Measurements from ENCODE around the gene MRTFB.

MRTFB gene

DNA sequence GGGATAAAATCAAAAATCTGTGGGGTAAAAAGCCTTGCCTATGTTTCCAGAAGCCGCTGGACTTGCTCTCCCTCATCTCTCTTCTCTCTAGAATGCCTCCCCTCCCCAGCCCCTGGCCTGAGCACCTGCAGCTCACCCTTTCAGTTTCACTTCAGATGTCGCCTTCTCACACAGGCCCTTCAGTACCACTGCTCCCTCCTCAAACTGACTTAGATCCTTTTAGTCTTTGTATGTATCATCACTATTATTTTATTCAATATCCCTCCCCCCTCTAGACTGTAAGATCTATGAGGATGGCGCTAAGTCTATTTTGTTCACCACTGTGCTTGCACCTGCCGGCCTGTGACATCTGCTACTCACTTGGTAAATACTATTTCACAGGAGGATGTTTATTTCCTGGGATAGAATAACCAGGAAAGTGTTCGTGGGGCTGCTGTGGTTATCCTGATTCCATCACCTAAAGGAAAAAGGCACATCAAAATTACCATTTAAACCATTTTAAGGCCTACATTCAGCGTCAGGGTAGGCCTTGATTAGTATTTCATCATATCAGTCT lies 122.3 kb downstream of the MRTFB start:
- H3K4me1 ChIP-seq (ENCODE audit: control insufficient read depth, insufficient read depth, low read depth, low read length) = no peaks in the 10 kb centered on the region
- H3K4me2 ChIP-seq (ENCODE audit: low read length, poor library complexity, severe bottlenecking) = no peak overlapping the region
- no peaks in the 10 kb centered on the region for H3K27me3 ChIP-seq (ENCODE audit: control insufficient read depth in 1 of 2, insufficient read depth in 1 of 2, low read length in 2 of 2)
- no peak overlapping the region for H2BK12ac ChIP-seq (ENCODE audit: low read length in 2 of 2)
- H2AFZ ChIP-seq (ENCODE audit: low read depth, low read length) = no peak overlapping the region
- no peak overlapping the region for H3K23ac ChIP-seq (ENCODE audit: low read length in 2 of 2)
- H2AK5ac ChIP-seq (ENCODE audit: low read length, severe bottlenecking) = no peak overlapping the region
- DNase-seq = no peak
- peaks cover 0 to 2% of the 10 kb centered on the region in 2 experiments for H3K36me3 ChIP-seq (ENCODE audit: control insufficient read depth in 1 of 2, insufficient read depth in 2 of 2, low read depth in 1 of 2, low read length in 2 of 2)
- no peak overlapping the region for H2BK5ac ChIP-seq (ENCODE audit: low read depth, low read length, poor library complexity, severe bottlenecking)
- no peaks in the 10 kb centered on the region for H3K9me3 ChIP-seq (ENCODE audit: control insufficient read depth, low read length)
- H4K91ac ChIP-seq (ENCODE audit: low read length) = no peak overlapping the region
- H3K14ac ChIP-seq (ENCODE audit: low read length in 2 of 2) = no peak overlapping the region
- H2BK15ac ChIP-seq (ENCODE audit: low read depth, poor library complexity, severe bottlenecking) = no peak overlapping the region
- no peak overlapping the region for H3K4me3 ChIP-seq (ENCODE audit: insufficient read depth in 1 of 2, low read depth in 1 of 2, low read length in 2 of 2)
- no peak overlapping the region for H2BK120ac ChIP-seq (ENCODE audit: low read depth, low read length)
- H3K18ac ChIP-seq (ENCODE audit: low read depth in 1 of 2, low read length in 2 of 2) = no peak overlapping the region
- 91% methylated on average over 3 of the region's 6 CpGs for WGBS
- no peak overlapping the region for H3K4ac ChIP-seq (ENCODE audit: low read depth in 1 of 2, low read length in 2 of 2)
- no peak overlapping the region for H3K27ac ChIP-seq (ENCODE audit: low read length, poor library complexity, severe bottlenecking)
- H3K79me1 ChIP-seq (replicated peaks; ENCODE audit: low read length, poor library complexity, severe bottlenecking) = peaks cover 16% of the 10 kb centered on the region
- H3K9ac ChIP-seq (ENCODE audit: low read length) = no peak overlapping the region
- no peak overlapping the region for H4K8ac ChIP-seq (ENCODE audit: low read length)

DNA sequence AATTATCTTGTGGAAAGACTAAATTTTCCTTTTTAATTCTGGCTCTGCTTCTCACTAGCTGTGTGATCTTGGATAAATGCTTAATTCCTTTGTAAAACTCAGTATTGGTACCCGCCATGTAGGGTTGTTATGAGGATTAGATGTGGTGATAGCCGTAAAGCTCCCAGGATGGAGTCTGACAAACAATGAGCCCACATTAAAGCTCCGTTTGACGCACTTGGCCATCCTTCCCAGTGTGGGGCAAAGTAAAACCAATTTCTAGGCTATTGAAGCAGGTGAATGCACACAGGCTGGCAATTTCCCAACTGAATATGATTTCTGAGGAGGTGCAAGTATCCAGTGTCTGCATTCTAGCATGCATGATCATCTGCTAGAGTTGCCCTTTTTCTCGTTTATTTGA lies 123.6 kb downstream of the MRTFB start:
- no peak overlapping the region for H3K14ac ChIP-seq (ENCODE audit: low read length in 2 of 2)
- H3K9me3 ChIP-seq (ENCODE audit: control insufficient read depth, low read length) = no peaks in the 10 kb centered on the region
- WGBS = 98% methylated on average over 5 of the region's 5 CpGs
- peaks cover 18% of the 10 kb centered on the region for H3K79me1 ChIP-seq (replicated peaks; ENCODE audit: low read length, poor library complexity, severe bottlenecking)
- H2BK5ac ChIP-seq (ENCODE audit: low read depth, low read length, poor library complexity, severe bottlenecking) = no peak overlapping the region
- H3K36me3 ChIP-seq (ENCODE audit: control insufficient read depth in 1 of 2, insufficient read depth in 2 of 2, low read depth in 1 of 2, low read length in 2 of 2) = peaks cover 0 to 2% of the 10 kb centered on the region in 2 experiments
- H3K23ac ChIP-seq (ENCODE audit: low read length in 2 of 2) = no peak overlapping the region
- no peak overlapping the region for H3K4ac ChIP-seq (ENCODE audit: low read depth in 1 of 2, low read length in 2 of 2)
- H3K4me3 ChIP-seq (ENCODE audit: insufficient read depth in 1 of 2, low read depth in 1 of 2, low read length in 2 of 2) = no peak overlapping the region
- H3K9ac ChIP-seq (ENCODE audit: low read length) = no peak overlapping the region
- no peaks in the 10 kb centered on the region for H3K27me3 ChIP-seq (ENCODE audit: control insufficient read depth in 1 of 2, insufficient read depth in 1 of 2, low read length in 2 of 2)
- H3K27ac ChIP-seq (ENCODE audit: low read length, poor library complexity, severe bottlenecking) = no peak overlapping the region
- H2BK120ac ChIP-seq (ENCODE audit: low read depth, low read length) = no peak overlapping the region
- no peak overlapping the region for H3K18ac ChIP-seq (ENCODE audit: low read depth in 1 of 2, low read length in 2 of 2)
- no peaks in the 10 kb centered on the region for H3K4me1 ChIP-seq (ENCODE audit: control insufficient read depth, insufficient read depth, low read depth, low read length)
- no peak overlapping the region for H2AFZ ChIP-seq (ENCODE audit: low read depth, low read length)
- no peak overlapping the region for H3K4me2 ChIP-seq (ENCODE audit: low read length, poor library complexity, severe bottlenecking)
- H4K8ac ChIP-seq (ENCODE audit: low read length) = no peak overlapping the region
- H2BK15ac ChIP-seq (ENCODE audit: low read depth, poor library complexity, severe bottlenecking) = no peak overlapping the region
- H4K91ac ChIP-seq (ENCODE audit: low read length) = no peak overlapping the region
- no peak overlapping the region for H2AK5ac ChIP-seq (ENCODE audit: low read length, severe bottlenecking)
- H2BK12ac ChIP-seq (ENCODE audit: low read length in 2 of 2) = no peak overlapping the region
- DNase-seq = no peak

DNA sequence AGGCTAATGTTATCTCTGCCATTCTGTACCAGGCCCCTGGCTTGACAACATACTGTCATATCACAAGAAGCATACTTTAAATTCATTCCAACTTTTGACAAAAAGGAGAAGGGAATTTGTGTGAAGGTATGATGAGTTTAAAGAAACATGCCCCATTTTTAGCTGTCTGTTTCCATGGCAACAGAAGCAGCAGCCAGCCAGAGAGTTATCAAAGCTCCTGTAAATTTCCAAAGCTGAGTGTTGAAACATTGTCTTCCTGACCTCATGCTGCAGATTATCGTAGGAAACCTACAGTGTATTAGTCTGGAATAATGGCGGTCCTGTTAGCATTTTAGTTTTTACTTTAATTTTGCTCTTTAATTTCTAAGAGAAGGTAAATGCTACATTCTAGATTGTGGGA lies 124.9 kb downstream of the MRTFB start:
- Histone ChIP-seq H3K79me1 (replicated peaks; ENCODE audit: low read length, poor library complexity, severe bottlenecking) (peaks cover 22% of the 10 kb centered on the region), H3K9me3 (ENCODE audit: control insufficient read depth, low read length) (no peaks in the 10 kb centered on the region), H2BK15ac (ENCODE audit: low read depth, poor library complexity, severe bottlenecking) (no peak overlapping the region), H2BK12ac (ENCODE audit: low read length in 2 of 2) (no peak overlapping the region), H3K23ac (ENCODE audit: low read length in 2 of 2) (no peak overlapping the region), H2BK5ac (ENCODE audit: low read depth, low read length, poor library complexity, severe bottlenecking) (no peak overlapping the region), H4K91ac (ENCODE audit: low read length) (no peak overlapping the region), H3K4me2 (ENCODE audit: low read length, poor library complexity, severe bottlenecking) (no peak overlapping the region), H3K27me3 (ENCODE audit: control insufficient read depth in 1 of 2, insufficient read depth in 1 of 2, low read length in 2 of 2) (no peaks in the 10 kb centered on the region), H2AFZ (ENCODE audit: low read depth, low read length) (no peak overlapping the region), H4K8ac (ENCODE audit: low read length) (no peak overlapping the region), H3K14ac (ENCODE audit: low read length in 2 of 2) (no peak overlapping the region), H2AK5ac (ENCODE audit: low read length, severe bottlenecking) (no peak overlapping the region), H3K36me3 (ENCODE audit: control insufficient read depth in 1 of 2, insufficient read depth in 2 of 2, low read depth in 1 of 2, low read length in 2 of 2) (peaks cover 0 to 2% of the 10 kb centered on the region in 2 experiments), H3K4ac (ENCODE audit: low read depth in 1 of 2, low read length in 2 of 2) (no peak overlapping the region), H3K9ac (ENCODE audit: low read length) (no peak overlapping the region), H3K27ac (ENCODE audit: low read length, poor library complexity, severe bottlenecking) (no peak overlapping the region), H3K18ac (ENCODE audit: low read depth in 1 of 2, low read length in 2 of 2) (no peak overlapping the region), H3K4me1 (ENCODE audit: control insufficient read depth, insufficient read depth, low read depth, low read length) (no peaks in the 10 kb centered on the region), H3K4me3 (ENCODE audit: insufficient read depth in 1 of 2, low read depth in 1 of 2, low read length in 2 of 2) (no peak overlapping the region), H2BK120ac (ENCODE audit: low read depth, low read length) (no peak overlapping the region)
- WGBS = 100% methylated on average over 1 of the region's 2 CpGs
- peak; percentile 55 for DNase-seq

- Histone ChIP-seq H3K23ac (ENCODE audit: low read length in 2 of 2) (no peak overlapping the region), H2AFZ (ENCODE audit: low read depth, low read length) (no peak overlapping the region), H3K9me3 (ENCODE audit: control insufficient read depth, low read length) (no peaks in the 10 kb centered on the region), H2BK12ac (ENCODE audit: low read length in 2 of 2) (no peak overlapping the region), H2BK120ac (ENCODE audit: low read depth, low read length) (no peak overlapping the region), H3K36me3 (ENCODE audit: control insufficient read depth in 1 of 2, insufficient read depth in 2 of 2, low read depth in 1 of 2, low read length in 2 of 2) (peaks cover 0 to 2% of the 10 kb centered on the region in 2 experiments), H4K8ac (ENCODE audit: low read length) (no peak overlapping the region), H3K4ac (ENCODE audit: low read depth in 1 of 2, low read length in 2 of 2) (no peak overlapping the region), H3K4me2 (ENCODE audit: low read length, poor library complexity, severe bottlenecking) (no peak overlapping the region), H4K91ac (ENCODE audit: low read length) (no peak overlapping the region), H3K9ac (ENCODE audit: low read length) (no peak overlapping the region), H3K14ac (ENCODE audit: low read length in 2 of 2) (no peak overlapping the region), H3K4me3 (ENCODE audit: insufficient read depth in 1 of 2, low read depth in 1 of 2, low read length in 2 of 2) (no peak overlapping the region), H3K27ac (ENCODE audit: low read length, poor library complexity, severe bottlenecking) (no peak overlapping the region), H3K79me1 (replicated peaks; ENCODE audit: low read length, poor library complexity, severe bottlenecking) (peaks cover 19% of the 10 kb centered on the region), H3K18ac (ENCODE audit: low read depth in 1 of 2, low read length in 2 of 2) (no peak overlapping the region), H2BK15ac (ENCODE audit: low read depth, poor library complexity, severe bottlenecking) (no peak overlapping the region), H2AK5ac (ENCODE audit: low read length, severe bottlenecking) (no peak overlapping the region), H3K4me1 (ENCODE audit: control insufficient read depth, insufficient read depth, low read depth, low read length) (no peaks in the 10 kb centered on the region), H2BK5ac (ENCODE audit: low read depth, low read length, poor library complexity, severe bottlenecking) (no peak overlapping the region), H3K27me3 (ENCODE audit: control insufficient read depth in 1 of 2, insufficient read depth in 1 of 2, low read length in 2 of 2) (no peaks in the 10 kb centered on the region)
- DNase-seq = no peak
These were observed 125.4 kb downstream of the MRTFB start for GRCh38 chr16:14196539-14196938.

All from mesenchymal stem cell (in vitro differentiated cells and primary cell).